MM.1S (cell line): ENCODE measurements around the gene PDE6B.

Source experiments
- CTCF ChIP-seq: fragments of 300-600 bp; sonication (generic); IDR thresholded peaks from 2 replicates; pipeline ENCODE4 v1.5.1; 2016; ENCODE audit warnings: antibody characterized with exemption, low read length, mixed read lengths
- EZH2 ChIP-seq: fragments of 300-600 bp; sonication (generic); optimal IDR thresholded peaks from 2 replicates; pipeline ENCODE3; 2017; ENCODE audit warnings: low read depth, mild to moderate bottlenecking, antibody characterized with exemption, low read length, mixed read lengths
- EZH2phosphoT487 ChIP-seq: fragments of 300-600 bp; sonication (generic); IDR thresholded peaks from 2 replicates; pipeline ENCODE4 v1.6.1; 2018; ENCODE audit warnings: antibody characterized with exemption, low read length

GRCh38 chr4:666436-666810, 41.0 kb downstream of the PDE6B start:
- TF ChIP-seq CTCF (no peak), EZH2 (no peak), EZH2phosphoT487 (no peak)
